Astrocyte of the spinal cord (primary cell): ENCODE measurements around the gene LYAR.
A peak's percentile ranks its signal among the peaks of the same experiment; 100 is the strongest.

Experiments
- DNase-seq: peaks from one replicate; pipeline ENCODE4 v3.0.0; 2011; ENCODE audit warnings: low read depth, low spot score
- H3K4me3 ChIP-seq: 2 replicates; pipeline ENCODE4 v1.5.1; 2011; ENCODE audit warnings: low read depth, mild to moderate bottlenecking, low read length, moderate library complexity
- CTCF ChIP-seq: IDR thresholded peaks from 2 replicates; pipeline ENCODE4 v1.5.1; 2012; ENCODE audit warnings: low read depth, mild to moderate bottlenecking, low read length, inconsistent platforms
- in situ Hi-C: cut with HindIII; loops from 2 replicates; pipeline ENCODE4 v1.10.0; 2017; ENCODE audit warnings: low sequenced_read_pairs

The LYAR gene

GRCh38 chr4:4316150-4316495 is 26.2 kb upstream of the LYAR start:
- no peak overlapping the region for H3K4me3 ChIP-seq
- DNase-seq: no peak
- no peak for TF ChIP-seq CTCF
- in situ Hi-C loops: no loop called here

GRCh38 chr4:4315461-4316149 is 25.7 kb upstream of the LYAR start:
- no peak for DNase-seq
- in situ Hi-C loops: no loop called here
- no peak for TF ChIP-seq CTCF
- H3K4me3 ChIP-seq: no peak overlapping the region

DNA sequence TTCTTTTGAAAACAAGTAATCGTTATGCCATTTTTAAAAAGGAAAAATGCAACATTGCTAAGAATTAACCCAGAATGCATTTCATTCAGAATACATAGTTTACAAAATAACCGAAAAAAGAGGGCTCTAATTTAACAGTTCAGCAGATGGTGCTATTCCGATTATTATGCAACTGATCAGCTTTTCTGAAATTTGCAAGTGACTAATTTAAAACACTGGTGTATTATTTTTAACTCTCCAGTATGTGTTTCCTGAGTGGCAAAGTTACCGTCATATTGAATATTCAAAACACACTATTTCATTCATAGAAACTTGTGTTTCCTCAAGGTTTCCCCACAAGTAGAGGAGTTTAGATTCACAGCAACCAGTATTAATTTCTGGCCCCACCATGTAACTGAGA is 21.2 kb upstream of the LYAR start:
- DNase-seq: no peak
- H3K4me3 ChIP-seq: no peak overlapping the region
- no peak for TF ChIP-seq CTCF
- in situ Hi-C loops: no loop called here

GRCh38 chr4:4308800-4309441 is 19.0 kb upstream of the LYAR start:
- peak; percentile 72 for DNase-seq
- TF ChIP-seq CTCF: no peak
- in situ Hi-C loops: no loop called here
- no peak overlapping the region for H3K4me3 ChIP-seq

- TF ChIP-seq CTCF: no peak
- DNase-seq: no peak
- H3K4me3 ChIP-seq: no peak overlapping the region
- in situ Hi-C loops: no loop called here
These were observed 17.0 kb upstream of the LYAR start for GRCh38 chr4:4306920-4307319.

- DNase-seq: no peak
- in situ Hi-C loops: no loop called here
- TF ChIP-seq CTCF: no peak
- no peak overlapping the region for H3K4me3 ChIP-seq
These were observed 12.5 kb upstream of the LYAR start for GRCh38 chr4:4302416-4302815.
